Right atrium auricular region (tissue), 2 donors: ENCODE data around the gene SLC7A14. TPM values are rescaled to one million over a fixed set of nuclear protein-coding genes. Genes with fewer than 3 reads are reported as not detected.

Source experiments
- DNase-seq: peaks from one replicate; pipeline ENCODE4 v3.0.0-alpha.2; 2019; ENCODE audit warnings: low spot score
- H3K27ac ChIP-seq, 2 donors: fragments of 200-600 bp; sonication (generic); 1 replicate in 1 of 2; 2 replicates in 1 of 2; pipeline ENCODE4 v1.5.1; 2016 to 2019
- H3K27me3 ChIP-seq, 2 donors: fragments of 200-600 bp; sonication (generic); one replicate each; pipeline versions ENCODE4 v1.5.1 to v1.6.0; 2017 to 2019
- H3K36me3 ChIP-seq: fragments of 200-600 bp; sonication (generic); one replicate; pipeline ENCODE4 v1.5.1; 2016
- H3K4me1 ChIP-seq, 2 donors: fragments of 200-600 bp; sonication (generic); one replicate each; pipeline versions ENCODE4 v1.5.1 to v1.6.0; 2017 to 2019
- H3K4me3 ChIP-seq, 2 donors: fragments of 200-600 bp; sonication (generic); 1 replicate in 1 of 2; 2 replicates in 1 of 2; pipeline ENCODE4 v1.5.1; 2017 to 2019; ENCODE audit warnings: mild to moderate bottlenecking in 1 of 2, moderate library complexity in 1 of 2
- H3K9me3 ChIP-seq, 2 donors: fragments of 200-600 bp; sonication (generic); one replicate each; pipeline ENCODE4 v1.5.1; 2019
- CTCF ChIP-seq, 2 donors: fragments of 200-600 bp; sonication (generic); IDR thresholded peaks; one replicate each; pipeline ENCODE4 v1.5.1; 2019; ENCODE audit warnings: antibody characterized with exemption in 2 of 2
- total RNA-seq, 2 donors: library from RNA; depleted of rRNA; stranded (reverse); fragments of >200 nt; gene quantifications; one replicate each; pipeline ENCODE4 v1.1.0, GENCODE V29; 2016

Gene SLC7A14
- total RNA-seq, 2 donors from 2014 or later: not detected

GRCh38 chr3:170529346-170529745, 56.5 kb downstream of the SLC7A14 start:
- H3K27me3 ChIP-seq: no peaks in the 10 kb centered on the region
- H3K27ac ChIP-seq: no peak overlapping the region
- no peaks in the 10 kb centered on the region for H3K9me3 ChIP-seq
- no peaks in the 10 kb centered on the region for H3K36me3 ChIP-seq
- H3K4me1 ChIP-seq: no peaks in the 10 kb centered on the region
- DNase-seq: no peak
- no peak overlapping the region for H3K4me3 ChIP-seq
- no peak for TF ChIP-seq CTCF (IDR thresholded peaks at IDR 0.05)

- H3K4me1 ChIP-seq: no peaks in the 10 kb centered on the region
- H3K9me3 ChIP-seq: no peaks in the 10 kb centered on the region
- no peak overlapping the region for H3K27ac ChIP-seq
- no peaks in the 10 kb centered on the region for H3K27me3 ChIP-seq
- no peak overlapping the region for H3K4me3 ChIP-seq
- H3K36me3 ChIP-seq: no peaks in the 10 kb centered on the region
- TF ChIP-seq CTCF (IDR thresholded peaks at IDR 0.05): no peak
- DNase-seq: no peak
Measured at GRCh38 chr3:170528726-170529125, 57.1 kb downstream of the SLC7A14 start.

- H3K36me3 ChIP-seq: no peaks in the 10 kb centered on the region
- H3K4me3 ChIP-seq: no peak overlapping the region
- TF ChIP-seq CTCF (IDR thresholded peaks at IDR 0.05): no peak
- H3K9me3 ChIP-seq: no peaks in the 10 kb centered on the region
- DNase-seq: no peak
- no peak overlapping the region for H3K27ac ChIP-seq
- no peaks in the 10 kb centered on the region for H3K27me3 ChIP-seq
- H3K4me1 ChIP-seq: no peaks in the 10 kb centered on the region
Measured at GRCh38 chr3:170524073-170524472, 61.8 kb downstream of the SLC7A14 start.

- no peak for TF ChIP-seq CTCF (IDR thresholded peaks at IDR 0.05)
- H3K27ac ChIP-seq: no peak overlapping the region
- no peaks in the 10 kb centered on the region for H3K9me3 ChIP-seq
- no peak for DNase-seq
- no peaks in the 10 kb centered on the region for H3K4me1 ChIP-seq
- no peaks in the 10 kb centered on the region for H3K36me3 ChIP-seq
- no peaks in the 10 kb centered on the region for H3K27me3 ChIP-seq
- no peak overlapping the region for H3K4me3 ChIP-seq
Measured at GRCh38 chr3:170523248-170523647, 62.6 kb downstream of the SLC7A14 start.

GRCh38 chr3:170522201-170522600, 63.7 kb downstream of the SLC7A14 start:
- no peaks in the 10 kb centered on the region for H3K27me3 ChIP-seq
- TF ChIP-seq CTCF (IDR thresholded peaks at IDR 0.05): no peak
- H3K27ac ChIP-seq: no peak overlapping the region
- no peaks in the 10 kb centered on the region for H3K36me3 ChIP-seq
- H3K4me3 ChIP-seq: no peak overlapping the region
- no peaks in the 10 kb centered on the region for H3K4me1 ChIP-seq
- DNase-seq: no peak
- H3K9me3 ChIP-seq: no peaks in the 10 kb centered on the region

- Histone ChIP-seq H3K9me3 (no peaks in the 10 kb centered on the region), H3K4me1 (no peaks in the 10 kb centered on the region), H3K36me3 (no peaks in the 10 kb centered on the region)
Measured at GRCh38 chr3:170520996-170521395, 64.9 kb downstream of the SLC7A14 start.

More at GRCh38 chr3:170520996-170521395, 64.9 kb downstream of the SLC7A14 start:
- no peaks in the 10 kb centered on the region for H3K27me3 ChIP-seq
- TF ChIP-seq CTCF (IDR thresholded peaks at IDR 0.05): no peak
- no peak overlapping the region for H3K27ac ChIP-seq
- H3K4me3 ChIP-seq: no peak overlapping the region
- DNase-seq: no peak
